HAP-1 (cell line): ENCODE measurements around the gene IL1B.

Experiments
- DNase-seq, 2 experiments: peaks; one replicate each; pipeline ENCODE4 v3.0.0-alpha.2; 2016 to 2020; ENCODE audit warnings: low spot score in 2 of 2
- H3K27me3 ChIP-seq: fragments of 250-450 bp; sonication (Bioruptor Pico); 2 replicates; pipeline ENCODE4 v1.5.1; 2020; ENCODE audit warnings: low read depth, mild to moderate bottlenecking, moderate library complexity
- H3K36me3 ChIP-seq: fragments of 250-450 bp; sonication (Bioruptor Pico); replicated peaks from 2 replicates; pipeline ENCODE4 v1.5.1; 2020; ENCODE audit warnings: mild to moderate bottlenecking
- H3K4me1 ChIP-seq: fragments of 250-450 bp; sonication (Bioruptor Pico); 2 replicates; pipeline ENCODE4 v1.5.1; 2020; ENCODE audit warnings: mild to moderate bottlenecking
- H3K4me3 ChIP-seq: fragments of 250-450 bp; sonication (Bioruptor Pico); 2 replicates; pipeline ENCODE4 v1.5.1; 2020; ENCODE audit warnings: mild to moderate bottlenecking, moderate library complexity
- H3K9me3 ChIP-seq: fragments of 250-450 bp; sonication (Bioruptor Pico); 2 replicates; pipeline ENCODE4 v1.5.1; 2020; ENCODE audit warnings: mild to moderate bottlenecking, moderate library complexity
- in situ Hi-C: fragments of 300-500 bp; cut with MboI; formaldehyde crosslinking; loops from 3 replicates; pipeline ENCODE4 v1.14.3; 2020; ENCODE audit warnings: low sequenced_read_pairs, inconsistent platforms, mixed read lengths

The IL1B gene

GRCh38 chr2:112817082-112817689 is 19.4 kb downstream of the IL1B start:
- no peaks in the 10 kb centered on the region for H3K9me3 ChIP-seq
- H3K4me3 ChIP-seq: no peak overlapping the region
- H3K27me3 ChIP-seq: no peaks in the 10 kb centered on the region
- peak; percentile 30 for DNase-seq
- in situ Hi-C loops: no loop called here
- H3K4me1 ChIP-seq: peaks cover 5% of the 10 kb centered on the region
- no peaks in the 10 kb centered on the region for H3K36me3 ChIP-seq

GRCh38 chr2:112814278-112814677 is 22.3 kb downstream of the IL1B start:
- peaks cover 5% of the 10 kb centered on the region for H3K4me1 ChIP-seq
- in situ Hi-C loops: no loop called here
- no peak for DNase-seq

GRCh38 chr2:112813280-112813966 is 23.2 kb downstream of the IL1B start:
- H3K36me3 ChIP-seq: no peaks in the 10 kb centered on the region
- no peaks in the 10 kb centered on the region for H3K9me3 ChIP-seq
- no peak overlapping the region for H3K4me3 ChIP-seq
- in situ Hi-C loops: no loop called here
- DNase-seq: no peak
- peaks cover 5% of the 10 kb centered on the region for H3K4me1 ChIP-seq
- H3K27me3 ChIP-seq: no peaks in the 10 kb centered on the region

More at GRCh38 chr2:112814278-112814677, 22.3 kb downstream of the IL1B start:
- H3K27me3 ChIP-seq: no peaks in the 10 kb centered on the region
- H3K4me3 ChIP-seq: no peak overlapping the region
- no peaks in the 10 kb centered on the region for H3K9me3 ChIP-seq
- no peaks in the 10 kb centered on the region for H3K36me3 ChIP-seq

- H3K4me1 ChIP-seq: no peaks in the 10 kb centered on the region; the same call in 1 of the 2 replicates
- DNase-seq: no peak
Observed at GRCh38 chr2:112812318-112813267, 24.0 kb downstream of the IL1B start.

GRCh38 chr2:112811841-112812306 is 24.7 kb downstream of the IL1B start:
- no peaks in the 10 kb centered on the region for H3K27me3 ChIP-seq
- H3K4me1 ChIP-seq: no peaks in the 10 kb centered on the region; the same call in 1 of the 2 replicates
- no peaks in the 10 kb centered on the region; the same call in 1 of the 2 replicates for H3K9me3 ChIP-seq
- H3K4me3 ChIP-seq: no peak overlapping the region
- no peaks in the 10 kb centered on the region for H3K36me3 ChIP-seq
- in situ Hi-C loops: no loop called here
- no peak for DNase-seq

More at GRCh38 chr2:112812318-112813267, 24.0 kb downstream of the IL1B start:
- Histone ChIP-seq H3K4me3 (no peak overlapping the region), H3K27me3 (no peaks in the 10 kb centered on the region), H3K9me3 (no peaks in the 10 kb centered on the region), H3K36me3 (no peaks in the 10 kb centered on the region)
- in situ Hi-C loops: no loop called here

- Histone ChIP-seq H3K27me3 (no peaks in the 10 kb centered on the region), H3K4me3 (no peak overlapping the region), H3K4me1 (no peaks in the 10 kb centered on the region; the same call in 1 of the 2 replicates), H3K36me3 (no peaks in the 10 kb centered on the region), H3K9me3 (no peaks in the 10 kb centered on the region; the same call in 1 of the 2 replicates)
- no peak for DNase-seq
- in situ Hi-C loops: no loop called here
Observed at GRCh38 chr2:112811276-112811831, 25.2 kb downstream of the IL1B start.

- no peak for DNase-seq
- H3K4me1 ChIP-seq: no peaks in the 10 kb centered on the region; the same call in 1 of the 2 replicates
- no peaks in the 10 kb centered on the region for H3K27me3 ChIP-seq
- no peaks in the 10 kb centered on the region for H3K36me3 ChIP-seq
- no peaks in the 10 kb centered on the region; the same call in 1 of the 2 replicates for H3K9me3 ChIP-seq
- in situ Hi-C loops: no loop called here
- no peak overlapping the region for H3K4me3 ChIP-seq
Observed at GRCh38 chr2:112809112-112809511, 27.5 kb downstream of the IL1B start.

- no peaks in the 10 kb centered on the region; the same call in 1 of the 2 replicates for H3K9me3 ChIP-seq
- H3K36me3 ChIP-seq: no peaks in the 10 kb centered on the region
- H3K4me1 ChIP-seq: no peaks in the 10 kb centered on the region; the same call in 1 of the 2 replicates
- H3K27me3 ChIP-seq: no peaks in the 10 kb centered on the region
- no peak for DNase-seq
- in situ Hi-C loops: no loop called here
- H3K4me3 ChIP-seq: no peak overlapping the region
Observed at GRCh38 chr2:112807233-112807807, 29.3 kb downstream of the IL1B start.

GRCh38 chr2:112805542-112805941 is 31.0 kb downstream of the IL1B start:
- in situ Hi-C loops: no loop called here
- DNase-seq: no peak
- H3K4me3 ChIP-seq: no peak overlapping the region
- no peaks in the 10 kb centered on the region for H3K36me3 ChIP-seq
- H3K4me1 ChIP-seq: no peaks in the 10 kb centered on the region; the same call in 1 of the 2 replicates
- no peaks in the 10 kb centered on the region for H3K27me3 ChIP-seq
- no peaks in the 10 kb centered on the region; the same call in 1 of the 2 replicates for H3K9me3 ChIP-seq

GRCh38 chr2:112803691-112804521 is 32.7 kb downstream of the IL1B start:
- no peak for DNase-seq
- H3K4me1 ChIP-seq: no peaks in the 10 kb centered on the region; the same call in 1 of the 2 replicates
- no peak overlapping the region for H3K4me3 ChIP-seq
- H3K9me3 ChIP-seq: no peaks in the 10 kb centered on the region; the same call in 1 of the 2 replicates
- no peaks in the 10 kb centered on the region for H3K27me3 ChIP-seq
- in situ Hi-C loops: no loop called here
- no peaks in the 10 kb centered on the region for H3K36me3 ChIP-seq

GRCh38 chr2:112800881-112801583 is 35.5 kb downstream of the IL1B start:
- Histone ChIP-seq H3K9me3 (no peaks in the 10 kb centered on the region), H3K36me3 (no peaks in the 10 kb centered on the region), H3K27me3 (no peaks in the 10 kb centered on the region), H3K4me1 (no peaks in the 10 kb centered on the region), H3K4me3 (no peak overlapping the region)
- in situ Hi-C loops: no loop called here
- DNase-seq: no peak
